Naive thymus-derived CD4-positive, alpha-beta T cell (primary cell): ENCODE measurements around the gene FDXR. TPM values are rescaled to one million over a fixed set of nuclear protein-coding genes. Genes with fewer than 3 reads are reported as not detected.

Source experiments
- ATAC-seq: fragments of 150-1000 bp; cut with Tn5 transposase; 2 replicates; pipeline ENCODE4 v1.10.0; 2021; ENCODE audit warnings: mild to moderate bottlenecking, moderate library complexity
- CTCF ChIA-PET: fragments of 350-600 bp; sonication (Branson Sonifier 250); formaldehyde crosslinking; loops from one replicate; lab custom pipeline; 2021; ENCODE audit warnings: antibody characterized with exemption; lab: Charles Lee
- POLR2A ChIA-PET: fragments of 350-600 bp; sonication (Branson Sonifier 250); formaldehyde crosslinking; loops from one replicate; lab custom pipeline; 2021; ENCODE audit warnings: antibody characterized with exemption, inconsistent platforms; lab: Charles Lee
- DNase-seq, 9 donors: peaks; one replicate each; pipeline versions ENCODE4 v3.0.0 to v3.0.0-alpha.2; 2020 to 2022; ENCODE audit warnings: mixed read lengths in 1 of 9
- H3K27ac ChIP-seq: one replicate; pipeline ENCODE4 v1.7.0; 2013; ENCODE audit warnings: mild to moderate bottlenecking, low read depth, low read length, moderate library complexity
- H3K27me3 ChIP-seq, 2 donors: one replicate each; pipeline ENCODE4 v1.7.0; 2013; ENCODE audit warnings: low read length in 2 of 2, mild to moderate bottlenecking in 2 of 2, moderate library complexity in 2 of 2; ENCODE audit not compliant: control insufficient read depth in 2 of 2, insufficient read depth in 2 of 2
- H3K36me3 ChIP-seq, 3 experiments: 1 replicate in 2 of 3; 2 replicates in 1 of 3; pipeline ENCODE4 v1.7.0; 2013; ENCODE audit warnings: low read length in 3 of 3, mild to moderate bottlenecking in 3 of 3, moderate library complexity in 1 of 3; ENCODE audit not compliant: insufficient read depth in 3 of 3, control insufficient read depth in 2 of 3
- H3K4me1 ChIP-seq, 2 donors: one replicate each; pipeline ENCODE4 v1.7.0; 2013; ENCODE audit warnings: low read length in 2 of 2, mild to moderate bottlenecking in 2 of 2, moderate library complexity in 1 of 2; ENCODE audit not compliant: control insufficient read depth in 2 of 2, insufficient read depth in 2 of 2
- H3K4me3 ChIP-seq: 2 replicates; pipeline ENCODE4 v1.7.0; 2013; ENCODE audit warnings: mild to moderate bottlenecking, low read length
- H3K9me3 ChIP-seq, 3 experiments: 1 replicate in 2 of 3; 2 replicates in 1 of 3; pipeline ENCODE4 v1.7.0; 2013; ENCODE audit warnings: low read length in 3 of 3; ENCODE audit not compliant: control insufficient read depth in 2 of 3
- H3K27ac Mint-ChIP-seq, 9 donors: one replicate each; pipeline ENCODE4 v1.8.0; 2020 to 2022; ENCODE audit warnings: mixed read lengths in 9 of 9, mild to moderate bottlenecking in 8 of 9, moderate library complexity in 5 of 9, inconsistent platforms in 2 of 9
- H3K27me3 Mint-ChIP-seq, 5 donors: one replicate each; pipeline ENCODE4 v1.8.0; 2021 to 2022; ENCODE audit warnings: mixed read lengths in 5 of 5, mild to moderate bottlenecking in 1 of 5
- H3K36me3 Mint-ChIP-seq, 5 donors: one replicate each; pipeline ENCODE4 v1.8.0; 2020 to 2022; ENCODE audit warnings: mixed read lengths in 5 of 5, mild to moderate bottlenecking in 3 of 5, inconsistent platforms in 1 of 5
- H3K4me1 Mint-ChIP-seq, 7 donors: one replicate each; pipeline ENCODE4 v1.8.0; 2020 to 2022; ENCODE audit warnings: mixed read lengths in 7 of 7, mild to moderate bottlenecking in 3 of 7, inconsistent platforms in 1 of 7
- H3K4me3 Mint-ChIP-seq, 10 donors: one replicate each; pipeline ENCODE4 v1.8.0; 2020 to 2022; ENCODE audit warnings: mild to moderate bottlenecking in 10 of 10, mixed read lengths in 10 of 10, moderate library complexity in 6 of 10, inconsistent platforms in 2 of 10
- H3K9me3 Mint-ChIP-seq, 11 donors: one replicate each; pipeline ENCODE4 v1.8.0; 2020 to 2022; ENCODE audit warnings: mixed read lengths in 11 of 11, mild to moderate bottlenecking in 4 of 11, inconsistent platforms in 1 of 11, moderate library complexity in 1 of 11
- intact Hi-C, 2 donors: fragments of 100-400 bp; cut with micrococcal nuclease; formaldehyde crosslinking; loops; one replicate each; pipeline ENCODE4 v1.15.1; 2023
- polyA plus RNA-seq, 2 donors: library from polyadenylated mRNA; unstranded; fragments of 300-500 nt; fragmentation: Illumina TruSeq; gene quantifications; one replicate each; pipeline ENCODE4 v1.2.3, GENCODE V29; 2021
- total RNA-seq, 6 experiments: library from RNA in 5 of 6; stranded (reverse) in 5 of 6; gene quantifications; 1 replicate in 5 of 6; 2 replicates in 1 of 6; pipeline ENCODE4 v1.2.3 and lab custom pipeline; 2021 to 2026

FDXR gene
- total and polyA plus RNA-seq, 7 experiments from 2014 or later, result 4.7 to 39.5 (median 9.4) TPM

GRCh38 chr17:74819801-74820436 lies 52.9 kb downstream of the FDXR start:
- H3K36me3 Mint-ChIP-seq, result peaks cover 2 to 67% (median 13%) of the 10 kb centered on the region in 5 donors
- POLR2A ChIA-PET, result no interaction called here

GRCh38 chr17:74818291-74818938 lies 54.4 kb downstream of the FDXR start:
- Mint-ChIP-seq H3K9me3 (peaks cover 0 to 1% (median 0%) of the 10 kb centered on the region in 11 donors), H3K27me3 (no peaks in the 10 kb centered on the region), H3K4me3 (no peak overlapping the region), H3K36me3 (peaks cover 4 to 70% (median 18%) of the 10 kb centered on the region in 5 donors), H3K27ac (no peak overlapping the region), H3K4me1 (peaks cover 0 to 13% (median 0%) of the 10 kb centered on the region in 7 donors)
- H3K27ac ChIP-seq, result no peak overlapping the region
- POLR2A ChIA-PET, result no interaction called here
- ATAC-seq (no peak), DNase-seq (no peak)
- no peaks in the 10 kb centered on the region for H3K9me3 ChIP-seq
- H3K27me3 ChIP-seq, result no peaks in the 10 kb centered on the region
- CTCF ChIA-PET, result no interaction called here
- intact Hi-C loops, result no loop called here
- no peak overlapping the region for H3K4me3 ChIP-seq
- peaks cover 0 to 62% (median 3%) of the 10 kb centered on the region in 3 experiments for H3K36me3 ChIP-seq
- H3K4me1 ChIP-seq, result no peaks in the 10 kb centered on the region

More at GRCh38 chr17:74819801-74820436, 52.9 kb downstream of the FDXR start:
- CTCF ChIA-PET, result interaction anchor here (0.6 kb wide), 1 partner anchor 11 kb away, joined by 3 read pairs; no protein-coding TSS in a partner anchor
- Histone ChIP-seq H3K27me3 (no peaks in the 10 kb centered on the region), H3K36me3 (peaks cover 0 to 75% (median 3%) of the 10 kb centered on the region in 3 experiments), H3K27ac (no peak overlapping the region), H3K4me1 (no peaks in the 10 kb centered on the region), H3K4me3 (no peak overlapping the region), H3K9me3 (no peaks in the 10 kb centered on the region)
- Mint-ChIP-seq H3K9me3 (peaks cover 0 to 1% (median 0%) of the 10 kb centered on the region in 11 donors), H3K27me3 (no peaks in the 10 kb centered on the region), H3K27ac (no peak overlapping the region), H3K4me3 (no peak overlapping the region), H3K4me1 (peaks cover 0 to 12% (median 0%) of the 10 kb centered on the region in 7 donors)
- DNase-seq (no peak), ATAC-seq (no peak)
- intact Hi-C loops, result no loop called here

GRCh38 chr17:74816905-74817620 lies 55.7 kb downstream of the FDXR start:
- Histone ChIP-seq H3K4me1 (no peaks in the 10 kb centered on the region), H3K36me3 (peaks cover 0 to 66% (median 3%) of the 10 kb centered on the region in 3 experiments), H3K27ac (no peak overlapping the region), H3K9me3 (no peaks in the 10 kb centered on the region), H3K4me3 (no peak overlapping the region), H3K27me3 (no peaks in the 10 kb centered on the region)
- ChIA-PET POLR2A (no interaction called here), CTCF (no interaction called here)
- DNase-seq (no peak), ATAC-seq (no peak)
- Mint-ChIP-seq H3K4me1 (peaks cover 0 to 13% (median 0%) of the 10 kb centered on the region in 7 donors), H3K27me3 (no peaks in the 10 kb centered on the region), H3K9me3 (peaks cover 0 to 1% (median 0%) of the 10 kb centered on the region in 11 donors), H3K36me3 (peaks cover 4 to 73% (median 18%) of the 10 kb centered on the region in 5 donors), H3K27ac (no peak overlapping the region), H3K4me3 (no peak overlapping the region)
- intact Hi-C loops, result no loop called here

- Histone ChIP-seq H3K4me1 (no peaks in the 10 kb centered on the region), H3K36me3 (peaks cover 0 to 58% (median 3%) of the 10 kb centered on the region in 3 experiments), H3K4me3 (no peak overlapping the region), H3K9me3 (no peaks in the 10 kb centered on the region), H3K27me3 (no peaks in the 10 kb centered on the region), H3K27ac (no peak overlapping the region)
- DNase-seq (no peak), ATAC-seq (no peak)
- intact Hi-C loops, result no loop called here
- no peaks in the 10 kb centered on the region for H3K27me3 Mint-ChIP-seq
- H3K9me3 Mint-ChIP-seq, result peaks cover 0 to 1% (median 0%) of the 10 kb centered on the region in 11 donors
- H3K27ac Mint-ChIP-seq, result peak overlapping the region in 1 of 9 donors; percentile 29
- peaks cover 0 to 13% (median 0%) of the 10 kb centered on the region in 7 donors for H3K4me1 Mint-ChIP-seq
- peaks cover 4 to 71% (median 20%) of the 10 kb centered on the region in 5 donors for H3K36me3 Mint-ChIP-seq
- no peak overlapping the region for H3K4me3 Mint-ChIP-seq
- ChIA-PET POLR2A (no interaction called here), CTCF (no interaction called here)
Measured at GRCh38 chr17:74815550-74816370, 57.0 kb downstream of the FDXR start.

- H3K4me3 ChIP-seq, result no peak overlapping the region
- DNase-seq, result no peak
- no peaks in the 10 kb centered on the region for H3K27me3 Mint-ChIP-seq
- CTCF ChIA-PET, result no interaction called here
- POLR2A ChIA-PET, result no interaction called here
- intact Hi-C loops, result no loop called here
- no peaks in the 10 kb centered on the region for H3K9me3 ChIP-seq
- no peak for ATAC-seq
- no peak overlapping the region for H3K4me3 Mint-ChIP-seq
- no peak overlapping the region for H3K27ac ChIP-seq
- peaks cover 4 to 69% (median 21%) of the 10 kb centered on the region in 5 donors for H3K36me3 Mint-ChIP-seq
- peaks cover 0 to 13% (median 0%) of the 10 kb centered on the region in 7 donors for H3K4me1 Mint-ChIP-seq
- H3K36me3 ChIP-seq, result peaks cover 0 to 58% (median 3%) of the 10 kb centered on the region in 3 experiments
- no peak overlapping the region for H3K27ac Mint-ChIP-seq
- H3K4me1 ChIP-seq, result no peaks in the 10 kb centered on the region
- H3K9me3 Mint-ChIP-seq, result peaks cover 0 to 1% (median 0%) of the 10 kb centered on the region in 11 donors
- H3K27me3 ChIP-seq, result no peaks in the 10 kb centered on the region
Measured at GRCh38 chr17:74815067-74815466, 57.7 kb downstream of the FDXR start.

DNA sequence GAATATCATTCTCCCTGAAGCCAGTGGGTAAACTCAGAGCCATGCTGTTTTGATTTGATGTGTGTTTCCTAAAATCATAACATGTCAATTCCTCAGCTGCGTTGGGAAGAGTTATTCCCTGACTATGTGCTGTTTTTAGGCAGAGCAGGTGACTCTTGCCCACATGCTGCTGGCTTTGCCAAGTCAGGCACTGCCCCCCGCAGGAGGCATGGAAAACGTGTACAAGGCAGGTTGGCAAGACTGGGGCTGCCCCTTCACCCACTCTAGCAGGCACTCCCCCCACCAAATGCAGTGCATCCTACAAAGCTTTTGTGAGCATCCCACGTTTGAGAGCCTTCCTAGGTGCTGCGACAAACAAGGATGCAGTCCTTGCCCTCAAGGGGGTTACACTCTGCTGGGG lies 58.3 kb downstream of the FDXR start:
- Histone ChIP-seq H3K27me3 (no peaks in the 10 kb centered on the region), H3K9me3 (no peaks in the 10 kb centered on the region), H3K27ac (no peak overlapping the region), H3K4me1 (no peaks in the 10 kb centered on the region), H3K36me3 (peaks cover 0 to 56% (median 0%) of the 10 kb centered on the region in 3 experiments), H3K4me3 (no peak overlapping the region)
- no peak overlapping the region for H3K4me3 Mint-ChIP-seq
- ChIA-PET CTCF (interaction anchor here (1.0 kb wide), 1 partner anchor 157 kb away, joined by 4 read pairs; no protein-coding TSS in a partner anchor), POLR2A (no interaction called here)
- peaks cover 0 to 16% (median 0%) of the 10 kb centered on the region in 7 donors for H3K4me1 Mint-ChIP-seq
- no peaks in the 10 kb centered on the region for H3K27me3 Mint-ChIP-seq
- H3K9me3 Mint-ChIP-seq, result peaks cover 0 to 1% (median 0%) of the 10 kb centered on the region in 11 donors
- intact Hi-C loops, result loop anchor here in 1 of 2 donors (1.0 kb wide), 1 partner anchor 157 kb away; no protein-coding TSS in a partner anchor
- no peak for ATAC-seq
- H3K27ac Mint-ChIP-seq, result no peak overlapping the region
- peak in 2 of 9 donors; percentile 7 to 9 for DNase-seq
- H3K36me3 Mint-ChIP-seq, result peaks cover 4 to 70% (median 22%) of the 10 kb centered on the region in 5 donors
